GM12878 (cell line): ENCODE data around the gene RCBTB2. TPM values are rescaled to one million over a fixed set of nuclear protein-coding genes. Genes with fewer than 3 reads are reported as not detected.

ENCODE experiments used
- ATAC-seq: fragments of 200-7000 bp; cut with Tn5 transposase; 3 replicates; pipeline ENCODE4 v1.9.1; 2020; ENCODE audit warnings: mild to moderate bottlenecking, moderate library complexity
- BruUV-seq: library from RNA; stranded (reverse); fragments of 400-500 nt; replicated peaks from 2 replicates; lab custom pipeline; 2021; lab: Mats Ljungman, UMichigan
- CTCF ChIA-PET: fragments of 300-600 bp; sonication (Branson Sonifier 250); formaldehyde crosslinking; extraction: SDS; loops from one replicate; lab custom pipeline; 2021; ENCODE audit warnings: inconsistent platforms; lab: Yijun Ruan, JAX
- POLR2A ChIA-PET: fragments of 350-600 bp; formaldehyde crosslinking; extraction: SDS; loops from one replicate; lab custom pipeline; 2021; ENCODE audit warnings: inconsistent platforms; lab: Charles Lee
- RAD21 ChIA-PET: fragments of 300-600 bp; sonication (Branson Sonifier 250); formaldehyde crosslinking; loops from one replicate; lab custom pipeline; 2023; ENCODE audit warnings: antibody characterized with exemption; ENCODE audit not compliant: unreplicated experiment; lab: Charles Lee
- SMC1A ChIA-PET: fragments of 300-600 bp; sonication (Branson Sonifier 250); formaldehyde crosslinking; loops from one replicate; lab custom pipeline; 2023; ENCODE audit not compliant: unreplicated experiment, uncharacterized antibody; lab: Charles Lee
- DNase-seq: peaks from one replicate; pipeline ENCODE4 v3.0.0-alpha.2; 2011; ENCODE audit warnings: low read depth, low spot score
- FAIRE-seq: peaks from 3 replicates; lab custom pipeline; 2011; peaks lifted over from hg19 to GRCh38; lab: Jason Lieb, UNC
- H2AFZ ChIP-seq: 2 replicates; pipeline ENCODE4 v1.6.0; 2011; ENCODE audit warnings: low read depth, low read length, control low read depth; ENCODE audit not compliant: control insufficient read depth
- H3K27ac ChIP-seq: 2 replicates; pipeline ENCODE4 v1.5.1; 2011; ENCODE audit warnings: control low read depth; ENCODE audit not compliant: control insufficient read depth, insufficient read depth
- H3K27me3 ChIP-seq, 2 experiments: replicated peaks in 1 of 2; 2 replicates each; pipeline versions ENCODE4 v1.6.0 to v1.6.1; 2011; ENCODE audit warnings: low read length in 1 of 2; ENCODE audit not compliant: control insufficient read depth in 2 of 2, insufficient read depth in 2 of 2
- H3K36me3 ChIP-seq, 2 experiments: 2 replicates each; pipeline ENCODE4 v1.5.1; 2011; ENCODE audit warnings: low read length in 1 of 2; ENCODE audit not compliant: control insufficient read depth in 2 of 2, insufficient read depth in 2 of 2
- H3K4me1 ChIP-seq: 2 replicates; pipeline ENCODE4 v1.6.1; 2011; ENCODE audit warnings: mild to moderate bottlenecking, low read length, moderate library complexity, mixed read lengths; ENCODE audit not compliant: control insufficient read depth, insufficient read depth
- H3K4me2 ChIP-seq: 2 replicates; pipeline ENCODE4 v1.6.0; 2011; ENCODE audit warnings: control low read depth; ENCODE audit not compliant: control insufficient read depth, insufficient read depth
- H3K4me3 ChIP-seq: fragments of 200-600 bp; sonication (generic); 2 replicates; pipeline ENCODE4 v1.5.1; 2016
- H3K79me2 ChIP-seq: 2 replicates; pipeline ENCODE4 v1.6.0; 2011; ENCODE audit warnings: low read length; ENCODE audit not compliant: control insufficient read depth, insufficient read depth
- H3K9ac ChIP-seq: 2 replicates; pipeline ENCODE4 v1.8.0; 2011; ENCODE audit warnings: low read length, control low read depth, mixed read lengths; ENCODE audit not compliant: control insufficient read depth, insufficient read depth
- H3K9me3 ChIP-seq: replicated peaks from 3 replicates; pipeline ENCODE4 v1.5.1; 2011; ENCODE audit warnings: mild to moderate bottlenecking, low read length; ENCODE audit not compliant: control insufficient read depth, insufficient read depth
- H4K20me1 ChIP-seq: 2 replicates; pipeline ENCODE4 v1.6.0; 2011; ENCODE audit not compliant: control insufficient read depth, insufficient read depth
- BACH1 ChIP-seq: fragments of 450-650 bp; IDR thresholded peaks from 2 replicates; pipeline ENCODE4 v1.6.1; 2017; ENCODE audit warnings: mild to moderate bottlenecking, borderline replicate concordance
- BCL11A ChIP-seq: IDR thresholded peaks from 2 replicates; pipeline ENCODE4 v1.6.1; 2011; ENCODE audit warnings: low read depth, low read length
- KDM1A ChIP-seq: fragments of 200-600 bp; sonication (generic); IDR thresholded peaks from 2 replicates; pipeline ENCODE4 v1.6.1; 2016; ENCODE audit warnings: borderline replicate concordance
- KLF5 ChIP-seq: fragments of 450-650 bp; IDR thresholded peaks from 2 replicates; pipeline ENCODE4 v1.6.1; 2014; ENCODE audit warnings: mild to moderate bottlenecking; ENCODE audit not compliant: partially characterized antibody
- MYB ChIP-seq: fragments of 150-350 bp; IDR thresholded peaks from 2 replicates; pipeline ENCODE4 v1.6.1; 2014; ENCODE audit warnings: mild to moderate bottlenecking, low read depth, low read length, borderline replicate concordance
- PAX8 ChIP-seq: fragments of 450-650 bp; IDR thresholded peaks from 2 replicates; pipeline ENCODE4 v1.6.1; 2017; ENCODE audit warnings: mild to moderate bottlenecking, moderate library complexity
- SRF ChIP-seq, 2 experiments: IDR thresholded peaks; 2 replicates each; pipeline ENCODE4 v1.6.1; 2011; ENCODE audit warnings: low read depth in 2 of 2, low read length in 2 of 2, mild to moderate bottlenecking in 1 of 2, moderate library complexity in 1 of 2
- STAT1 ChIP-seq: fragments of 450-650 bp; conservative IDR thresholded peaks from 2 replicates; pipeline ENCODE4 v1.6.1; 2014; ENCODE audit warnings: antibody characterized with exemption, mild to moderate bottlenecking
- SUPT20H ChIP-seq: IDR thresholded peaks from 2 replicates; pipeline ENCODE4 v1.6.1; 2011; ENCODE audit warnings: low read depth, mild to moderate bottlenecking, low read length, moderate library complexity, borderline replicate concordance; ENCODE audit not compliant: control insufficient read depth
- ZNF622 ChIP-seq: fragments of 450-650 bp; IDR thresholded peaks from 2 replicates; pipeline ENCODE4 v1.6.1; 2017; ENCODE audit warnings: mild to moderate bottlenecking, inconsistent platforms
- ZSCAN29 ChIP-seq: fragments of 450-650 bp; IDR thresholded peaks from 2 replicates; pipeline ENCODE4 v1.6.1; 2017; ENCODE audit warnings: mild to moderate bottlenecking, moderate library complexity
- WGBS: methylation state at CpG from one replicate; pipeline ENCODE4 v1.1.6; 2016; ENCODE audit warnings: low lambda C conversion rate; ENCODE audit not compliant: insufficient replicate concordance, insufficient coverage; ENCODE audit errors: missing lambda C conversion rate; 5-methylcytosine and 5-hydroxymethylcytosine counted together
- in situ Hi-C: fragments of 300-500 bp; cut with MboI; formaldehyde crosslinking; loops from 9 replicates; pipeline ENCODE4 v1.14.3; 2018; ENCODE audit warnings: mixed read lengths
- intact Hi-C: fragments of 100-400 bp; cut with micrococcal nuclease; formaldehyde crosslinking; loops from one replicate; pipeline ENCODE4 v1.14.2; 2022; ENCODE audit not compliant: unreplicated experiment
- polyA plus RNA-seq, 11 experiments: library from polyadenylated mRNA; depleted of rRNA in 4 of 11; unstranded in 6 of 11; stranded (reverse) in 5 of 11; fragments of >200 nt; fragmentation: Nextera tagmentation in 4 of 11; fragmentation: Illumina TruSeq in 1 of 11; extraction: Ambion mirVana in 4 of 11; extraction: Trizol in 1 of 11; gene quantifications; 1 replicate in 1 of 11; 2 replicates in 10 of 11; pipeline versions ENCODE4 v1.2.1 to v1.2.3, GENCODE V29; 2011 to 2016; ENCODE audit warnings: inconsistent platforms in 2 of 11, missing spikeins in 2 of 11, low read depth in 1 of 11
- total RNA-seq, 4 experiments: library from RNA; depleted of rRNA in 3 of 4; stranded (reverse); fragments of >200 nt in 3 of 4; fragmentation: Illumina TruSeq in 1 of 4; extraction: Trizol in 1 of 4; gene quantifications; 2 replicates each; pipeline versions ENCODE4 v1.2.1 to v1.2.3, GENCODE V29; 2013 to 2021
- TF ChIP-seq, protein P1 (sequence below): fragments of 150-350 bp; IDR thresholded peaks from 2 replicates; pipeline ENCODE4 v1.6.1; 2014; ENCODE audit warnings: mild to moderate bottlenecking, low read depth, low read length

The RCBTB2 gene
- total and polyA plus RNA-seq, 10 of the 15 experiments (the other 5 are each of a cell fraction or from before 2014, with no cell fraction given) = 5.0 to 16.0 (median 8.5) TPM

DNA sequence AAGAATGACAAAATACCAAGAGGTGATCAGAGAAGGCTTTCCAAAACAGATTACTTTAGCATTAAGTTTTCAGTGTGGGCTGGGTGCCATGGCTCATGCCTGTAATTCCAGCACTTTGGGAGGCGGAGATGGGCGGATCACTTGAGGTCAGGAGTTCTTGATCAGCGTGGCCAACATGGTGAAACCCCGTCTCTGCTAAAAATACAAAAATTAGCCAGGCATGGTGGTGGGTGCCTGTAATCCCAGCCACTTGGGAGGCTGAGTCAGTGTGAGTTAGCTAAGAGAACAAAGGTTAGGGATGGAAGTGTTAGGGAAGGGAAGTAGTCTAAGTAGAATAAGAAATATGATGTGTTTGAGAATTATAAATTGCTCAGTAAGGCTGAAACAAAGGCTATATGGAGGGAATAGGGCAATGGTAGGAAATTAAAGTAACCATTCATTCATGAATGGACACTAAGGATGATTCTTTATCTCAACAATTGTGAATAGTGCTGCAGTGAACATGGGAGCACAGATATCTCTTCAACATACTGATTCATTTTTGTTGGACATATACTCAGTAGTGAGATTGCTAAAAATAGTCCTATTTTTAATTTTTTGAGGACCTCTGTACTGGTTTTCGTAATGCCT lies 3.9 kb upstream of the RCBTB2 start:
- in situ Hi-C loops = no loop called here
- SMC1A ChIA-PET = interaction anchor here (0.8 to 1.1 kb wide), 3 partner anchors 14 to 42 kb away, joined by 3 read pairs; no protein-coding TSS in a partner anchor
- no peak for ATAC-seq

More for the DNA sequence above, 3.9 kb upstream of the RCBTB2 start:
- WGBS = 86% methylated on average over 5 of the region's 5 CpGs
- no peaks in the 10 kb centered on the region; the same call in 2 of the 3 replicates for H3K9me3 ChIP-seq
- ChIA-PET RAD21 (interaction anchor here (1.0 kb wide), 1 partner anchor 42 kb away, joined by 3 read pairs; no protein-coding TSS in a partner anchor), POLR2A (no interaction called here), CTCF (interaction anchor here (0.6 kb wide), 1 partner anchor 35 kb away, joined by 3 read pairs; no protein-coding TSS in a partner anchor)
- intact Hi-C loops = no loop called here
- no peak for FAIRE-seq
- H3K36me3 ChIP-seq = no peaks in the 10 kb centered on the region
- H3K27ac ChIP-seq = no peak overlapping the region
- H2AFZ ChIP-seq = no peak overlapping the region
- H3K9ac ChIP-seq = no peak overlapping the region
- H3K79me2 ChIP-seq = peaks cover 8% of the 10 kb centered on the region
- BruUV-seq = no TSS peak
- no peak overlapping the region for H3K4me3 ChIP-seq
- peaks cover 7% of the 10 kb centered on the region for H3K4me1 ChIP-seq
- no peaks in the 10 kb centered on the region for H3K27me3 ChIP-seq
- TF ChIP-seq ZSCAN29 (no peak), BCL11A (no peak), ZNF622 (no peak), KDM1A (no peak), KLF5 (no peak), MYB (no peak), SRF (IDR thresholded peaks at IDR 0.05; ENCODE audit: low read depth in 2 of 2, low read length in 2 of 2) (no peak), STAT1 (no peak), PAX8 (no peak), SUPT20H (no peak), BACH1 (no peak)
- TF ChIP-seq, protein P1, sequence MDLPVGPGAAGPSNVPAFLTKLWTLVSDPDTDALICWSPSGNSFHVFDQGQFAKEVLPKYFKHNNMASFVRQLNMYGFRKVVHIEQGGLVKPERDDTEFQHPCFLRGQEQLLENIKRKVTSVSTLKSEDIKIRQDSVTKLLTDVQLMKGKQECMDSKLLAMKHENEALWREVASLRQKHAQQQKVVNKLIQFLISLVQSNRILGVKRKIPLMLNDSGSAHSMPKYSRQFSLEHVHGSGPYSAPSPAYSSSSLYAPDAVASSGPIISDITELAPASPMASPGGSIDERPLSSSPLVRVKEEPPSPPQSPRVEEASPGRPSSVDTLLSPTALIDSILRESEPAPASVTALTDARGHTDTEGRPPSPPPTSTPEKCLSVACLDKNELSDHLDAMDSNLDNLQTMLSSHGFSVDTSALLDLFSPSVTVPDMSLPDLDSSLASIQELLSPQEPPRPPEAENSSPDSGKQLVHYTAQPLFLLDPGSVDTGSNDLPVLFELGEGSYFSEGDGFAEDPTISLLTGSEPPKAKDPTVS = no peak
- no peak for DNase-seq
- H4K20me1 ChIP-seq = no peaks in the 10 kb centered on the region
- no peak overlapping the region for H3K4me2 ChIP-seq
